GM19467 (cell line): ENCODE measurements around the gene SCFD2.

Experiments used
- ATAC-seq: cut with Tn5 transposase; IDR thresholded peaks from one replicate; pipeline ENCODE4 v1.9.1; 2021; ENCODE audit warnings: mild to moderate bottlenecking, moderate library complexity; ENCODE audit not compliant: unreplicated experiment

Gene SCFD2

DNA sequence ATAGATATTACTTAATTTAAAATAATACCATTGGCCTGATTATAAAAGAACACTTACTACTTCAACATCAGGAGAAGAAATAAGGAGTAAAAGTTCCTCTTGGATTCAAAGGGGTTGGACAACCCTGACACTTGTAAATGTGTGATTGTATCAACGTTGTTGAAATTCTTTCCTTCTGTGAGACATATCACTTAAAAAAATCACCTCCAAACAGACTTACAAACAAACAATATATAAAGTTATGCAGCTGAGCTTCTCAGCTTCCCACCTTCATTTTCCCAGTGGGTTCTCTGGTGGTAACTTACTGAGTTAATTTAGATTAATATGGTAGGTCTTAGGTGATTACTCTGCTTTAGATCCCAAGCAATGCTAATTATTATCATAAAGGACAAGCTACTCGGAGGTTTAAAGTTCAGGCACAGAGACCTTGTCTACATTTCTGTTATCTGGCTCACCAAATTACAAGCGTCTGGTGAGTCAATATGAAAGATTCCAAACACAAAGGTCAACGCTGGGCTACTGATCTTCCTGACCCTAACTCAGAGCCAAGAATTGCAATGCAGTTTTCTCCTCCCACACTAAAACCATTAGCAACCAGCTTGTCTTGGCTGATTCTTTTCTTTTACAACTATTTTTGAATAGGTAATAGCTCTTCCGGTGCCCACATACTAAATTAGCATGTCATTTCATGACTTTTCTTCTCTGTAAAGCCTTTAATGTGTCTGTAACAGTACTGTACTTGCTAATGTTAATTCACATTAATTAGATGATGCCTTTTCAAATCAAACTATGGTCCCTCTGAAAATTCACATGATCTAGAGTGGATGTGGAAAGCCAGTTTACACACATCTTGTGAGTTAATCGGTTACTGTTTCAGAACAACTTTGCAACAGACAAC is 346.1 kb downstream of the SCFD2 start:
- ATAC-seq = no peak

- no peak for ATAC-seq
Measured at GRCh38 chr4:53018471-53018870, 347.4 kb downstream of the SCFD2 start.

DNA sequence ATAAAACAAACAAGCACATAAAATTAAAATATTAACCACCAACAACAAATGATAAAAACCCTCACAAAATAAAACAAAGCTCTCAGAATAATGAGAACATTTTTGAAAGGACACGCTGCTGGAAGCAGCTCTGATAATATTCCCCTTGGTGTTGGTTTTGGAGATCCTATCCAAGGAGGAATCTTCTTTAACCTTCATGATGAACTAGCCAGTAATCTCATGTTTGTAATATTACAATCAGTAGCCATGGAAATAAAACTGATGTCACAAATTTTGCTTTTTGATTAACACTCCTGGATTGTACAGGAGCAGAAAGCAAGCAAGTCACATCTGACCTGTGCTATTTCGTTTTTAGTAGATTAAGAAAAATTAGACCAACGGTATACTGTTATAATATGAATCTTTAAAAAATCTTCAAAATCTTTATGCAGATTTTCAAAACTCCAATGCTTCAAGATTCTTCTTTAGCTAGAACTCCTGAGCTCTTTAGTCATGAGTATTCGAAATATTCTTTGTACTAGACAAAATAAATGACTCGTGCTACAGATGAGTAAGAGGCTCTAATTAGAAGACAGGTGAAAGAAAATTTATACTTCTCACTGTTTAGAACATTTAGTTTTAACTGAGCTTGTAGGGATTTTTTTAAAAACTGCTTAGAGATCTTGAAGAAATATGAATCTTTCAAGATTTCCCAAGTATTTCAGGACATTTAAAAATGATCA is 349.6 kb downstream of the SCFD2 start:
- no peak for ATAC-seq

DNA sequence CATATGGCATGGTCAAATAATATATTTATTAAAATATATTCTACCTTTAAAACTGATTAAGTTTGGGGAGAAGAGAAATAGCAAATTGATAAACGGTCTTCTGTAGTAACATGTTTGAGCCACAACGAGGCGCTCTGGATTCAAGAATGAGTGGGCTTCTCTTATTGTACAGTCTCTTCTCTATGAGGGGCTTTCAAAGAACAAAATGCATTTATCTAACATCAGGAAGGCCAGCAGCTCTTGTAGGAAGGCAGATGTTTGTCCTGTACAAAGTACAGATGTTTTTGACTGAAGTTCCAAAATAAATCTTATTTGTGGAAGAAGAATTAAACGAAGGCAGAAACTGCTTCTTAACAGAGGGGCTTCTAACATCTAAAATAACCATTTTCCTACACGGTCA is 350.2 kb downstream of the SCFD2 start:
- no peak for ATAC-seq

GRCh38 chr4:53014881-53015280 is 351.0 kb downstream of the SCFD2 start:
- ATAC-seq = no peak

DNA sequence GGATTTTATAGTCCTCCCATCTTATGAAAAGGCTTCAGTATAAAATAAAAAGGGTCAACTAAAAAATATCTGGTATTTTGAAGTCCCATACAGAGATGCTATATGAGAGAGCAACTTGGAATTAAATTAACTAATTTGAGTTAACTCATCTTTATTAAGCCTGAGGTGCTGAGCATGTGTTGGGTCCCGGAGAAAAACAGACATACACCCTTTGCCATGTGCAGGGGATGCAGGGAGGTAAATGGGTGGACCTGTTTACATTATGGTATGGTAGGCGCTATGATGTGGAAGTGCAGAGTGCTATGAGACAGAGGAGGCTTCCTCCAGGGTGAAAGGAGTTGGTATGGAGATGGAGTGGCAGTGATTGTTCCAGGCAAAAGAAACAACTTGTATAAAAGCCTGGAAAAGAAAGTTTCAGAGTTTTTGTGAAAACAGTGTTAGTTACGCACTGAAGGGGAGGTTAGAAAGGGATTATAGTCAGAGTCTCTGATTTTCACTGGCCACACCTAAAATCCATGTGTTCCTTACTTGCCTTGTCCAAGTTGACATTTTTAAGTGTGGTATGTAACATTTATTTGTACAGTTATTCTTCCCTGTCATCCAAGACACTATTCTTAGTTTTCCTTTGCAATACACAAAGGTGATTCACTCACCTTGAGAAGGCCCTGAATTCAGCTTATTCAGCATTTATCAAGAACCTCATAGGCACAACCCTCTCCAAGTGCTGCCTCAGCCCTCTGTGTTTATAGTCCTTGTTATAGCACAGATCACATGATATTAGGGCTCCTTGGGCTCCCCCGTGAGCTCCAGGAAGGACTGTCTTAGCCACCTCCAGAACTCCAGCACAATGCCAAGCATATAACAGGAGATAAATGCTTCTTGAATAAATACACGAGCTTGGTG is 351.7 kb downstream of the SCFD2 start:
- ATAC-seq = no peak

DNA sequence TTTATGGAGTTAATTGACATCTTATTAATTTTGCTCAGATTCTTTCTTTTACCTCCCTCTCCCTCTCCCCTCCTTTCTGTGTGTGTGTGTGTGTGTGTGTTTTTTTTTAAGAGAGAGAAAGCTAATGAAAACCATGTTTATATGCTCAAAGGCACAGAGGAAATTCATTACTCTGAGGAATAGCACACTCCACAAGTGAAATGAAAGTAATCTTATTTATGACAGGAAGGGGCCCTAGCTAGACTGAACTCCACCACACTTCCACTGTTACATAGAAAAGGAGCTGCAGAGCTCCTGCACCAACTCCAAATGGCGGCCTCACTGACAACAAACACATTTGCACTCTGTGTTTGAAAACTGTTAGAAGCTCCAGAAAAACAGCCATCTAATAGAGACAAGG is 353.1 kb downstream of the SCFD2 start:
- ATAC-seq = no peak

DNA sequence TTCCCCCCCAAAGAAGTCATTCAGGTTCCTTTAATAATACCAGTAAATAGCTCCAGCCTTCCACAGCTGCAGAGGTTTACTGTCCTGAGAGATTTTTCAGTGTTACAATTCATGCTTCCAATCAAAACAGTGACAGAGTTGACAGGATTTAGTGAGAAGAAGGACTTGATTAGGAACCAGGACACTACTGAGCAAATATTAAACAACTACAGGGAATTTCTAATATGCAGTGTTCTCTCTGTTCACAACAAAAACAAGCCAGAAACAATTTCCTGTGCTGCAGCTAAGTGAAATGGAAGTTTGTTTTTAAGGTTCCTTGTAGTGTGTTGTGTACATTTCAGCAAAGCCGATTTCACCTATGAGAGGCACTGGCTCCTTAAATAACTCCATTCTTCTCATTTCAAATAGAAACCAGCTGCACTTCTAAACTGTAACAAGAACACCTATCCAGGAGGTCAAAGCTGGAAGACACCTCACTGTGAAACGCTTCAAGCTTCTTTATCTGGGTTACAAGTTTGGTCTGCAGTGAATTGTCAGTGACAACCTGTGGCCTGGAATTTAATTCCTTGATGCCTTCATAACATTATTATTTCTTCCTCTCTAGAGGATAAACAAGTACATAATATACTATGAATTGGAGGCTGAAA is 354.5 kb downstream of the SCFD2 start:
- no peak for ATAC-seq

GRCh38 chr4:53010318-53010717 is 355.5 kb downstream of the SCFD2 start:
- ATAC-seq = no peak

DNA sequence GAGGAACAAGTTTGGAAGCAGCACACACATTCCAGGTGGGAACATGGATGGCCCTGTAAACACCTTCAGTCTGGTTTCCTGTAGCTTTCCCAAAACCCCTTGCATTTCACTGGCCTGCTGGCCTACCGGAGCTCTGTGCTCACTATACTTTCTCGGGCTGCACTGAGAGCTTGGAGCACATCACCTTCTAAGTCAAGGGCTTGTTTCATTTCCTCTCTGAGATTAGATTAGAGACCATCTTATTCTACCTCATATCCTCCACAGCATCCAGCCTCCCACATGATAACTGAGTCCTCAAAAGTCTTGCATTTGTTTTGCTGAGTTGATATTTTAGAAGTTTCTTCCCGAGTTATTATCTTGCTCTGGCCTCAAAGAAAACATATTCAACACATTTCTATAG is 356.0 kb downstream of the SCFD2 start:
- ATAC-seq = no peak

- no peak for ATAC-seq
Measured at GRCh38 chr4:53007024-53007423, 358.8 kb downstream of the SCFD2 start.

DNA sequence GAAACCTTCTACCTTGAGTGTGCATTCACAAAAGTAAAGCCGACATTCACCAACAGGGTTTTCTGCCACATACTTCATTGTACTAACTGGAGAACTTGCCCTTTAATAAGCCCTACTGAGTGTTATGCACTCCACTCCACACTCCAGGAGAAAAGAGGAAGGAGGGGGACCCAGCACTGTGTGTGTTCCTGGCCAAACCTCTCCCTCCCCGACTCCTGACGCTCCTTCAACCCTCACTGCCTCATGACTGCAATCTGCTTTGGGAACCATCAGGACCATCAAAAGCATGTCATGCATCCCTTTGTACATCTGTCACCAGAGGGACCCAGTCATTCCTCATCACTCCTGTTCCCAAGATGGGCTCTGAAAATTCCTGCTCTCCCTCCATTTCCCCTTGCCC is 360.1 kb downstream of the SCFD2 start:
- ATAC-seq = no peak

GRCh38 chr4:53005149-53005546 is 360.7 kb downstream of the SCFD2 start:
- no peak for ATAC-seq

DNA sequence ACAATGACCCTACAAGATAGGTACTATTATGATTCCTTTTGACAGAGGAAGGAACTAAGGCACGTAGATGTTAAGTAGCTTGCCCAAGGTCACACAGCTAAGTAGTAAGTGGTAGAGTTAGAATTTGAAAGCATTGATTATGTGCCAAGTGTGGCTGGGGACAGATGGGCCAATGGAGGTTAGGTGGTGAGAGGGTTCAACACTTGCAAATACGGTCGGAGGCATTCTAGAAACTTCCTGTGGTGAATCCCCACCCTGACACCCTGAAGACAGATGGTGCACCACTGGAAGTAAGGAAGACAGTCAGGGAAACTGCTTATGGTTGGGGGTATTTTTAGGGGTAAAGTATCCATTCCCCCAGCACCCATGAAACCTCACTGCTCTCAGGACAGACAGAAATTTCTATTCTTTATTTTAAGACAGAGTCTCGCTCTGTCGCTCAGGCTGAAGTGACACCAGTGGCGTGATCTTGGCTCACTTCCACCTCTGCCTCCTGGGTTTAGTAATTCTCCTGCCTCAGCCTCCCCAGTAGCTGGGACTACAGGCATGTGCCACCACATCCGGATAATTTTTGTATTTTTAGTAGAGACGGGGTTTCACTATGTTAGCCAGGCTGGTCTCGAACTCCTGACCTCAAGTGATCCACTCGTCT is 361.2 kb downstream of the SCFD2 start:
- ATAC-seq = no peak

DNA sequence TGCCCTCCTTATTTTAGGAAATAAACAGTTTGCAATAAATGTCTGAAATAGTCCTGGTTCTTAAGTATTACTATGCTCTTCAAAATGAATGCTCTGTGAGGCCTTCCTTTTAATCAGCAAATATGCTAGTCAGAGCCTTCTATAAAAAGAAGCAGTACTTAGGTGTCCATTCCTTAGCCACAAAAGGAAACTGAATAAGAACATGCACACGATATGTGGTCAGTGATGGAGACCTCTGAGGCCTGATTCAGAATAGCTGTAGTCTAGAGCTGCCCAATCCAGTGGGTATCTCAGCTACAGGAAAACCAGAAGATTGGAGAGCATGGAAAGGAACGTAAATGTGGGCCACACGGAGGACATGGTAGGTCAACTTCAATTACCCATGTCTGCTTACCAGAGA is 361.9 kb downstream of the SCFD2 start:
- no peak for ATAC-seq

DNA sequence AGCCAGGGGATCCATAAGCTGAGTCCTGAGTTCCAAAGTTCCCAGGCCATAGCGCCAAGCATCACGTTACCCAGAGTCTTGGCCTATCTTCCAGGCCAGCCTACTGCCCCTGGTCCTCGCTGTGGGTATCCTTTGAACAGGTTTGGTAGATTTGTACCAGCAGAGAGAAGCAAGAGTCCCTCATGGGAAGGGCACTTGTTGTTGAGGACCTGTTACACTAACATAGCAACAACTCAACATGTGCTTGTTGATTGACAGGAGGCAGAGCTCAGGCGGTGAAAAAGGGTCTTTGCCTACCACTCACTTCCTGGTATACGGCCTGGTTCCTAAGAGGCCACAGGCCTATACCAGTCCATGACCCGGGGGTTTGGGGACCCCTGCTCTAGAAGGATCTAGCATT is 365.3 kb downstream of the SCFD2 start:
- ATAC-seq = no peak

DNA sequence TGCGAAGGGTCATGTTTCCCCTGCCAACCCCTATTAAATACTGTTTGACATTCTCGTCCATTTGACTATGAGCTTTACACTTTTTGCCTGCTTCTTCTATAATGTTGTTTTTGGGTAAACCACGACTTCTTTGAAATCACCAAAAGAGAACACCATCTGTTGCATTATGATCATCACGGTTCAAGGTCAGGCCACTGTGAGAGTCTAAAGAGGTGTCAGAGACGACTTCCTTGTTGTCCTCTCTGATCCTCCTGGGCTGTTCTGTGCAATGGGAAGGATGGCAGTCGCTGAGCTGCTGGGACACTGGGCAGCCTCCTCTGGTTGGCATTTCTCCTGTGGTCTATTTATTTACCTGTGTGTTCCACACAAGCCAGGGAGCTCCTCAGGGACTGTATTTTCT is 366.2 kb downstream of the SCFD2 start:
- ATAC-seq = no peak

DNA sequence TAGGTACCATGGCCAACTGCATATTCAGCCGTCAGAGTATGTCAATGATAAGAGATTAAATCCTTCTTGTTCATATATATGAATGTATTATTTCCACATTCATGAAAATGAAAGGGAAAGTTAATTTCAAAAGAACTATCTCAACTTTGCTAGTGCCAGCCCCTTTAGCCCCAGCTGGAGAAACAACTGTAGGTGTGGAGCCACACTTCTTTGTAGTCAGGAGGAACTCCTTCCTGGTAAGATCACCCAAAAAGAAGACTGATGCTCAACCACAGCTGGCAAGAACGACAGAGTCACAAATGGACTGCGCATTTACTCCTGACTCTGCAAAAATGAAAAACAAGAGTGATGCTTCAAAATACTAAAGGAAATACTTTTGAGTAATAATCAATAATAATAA is 367.4 kb downstream of the SCFD2 start:
- ATAC-seq = no peak

GRCh38 chr4:52997132-52997416 is 368.8 kb downstream of the SCFD2 start:
- ATAC-seq = no peak

GRCh38 chr4:52996261-52997131 is 369.4 kb downstream of the SCFD2 start:
- ATAC-seq = no peak
